Prostate gland (tissue), 2 donors: ENCODE measurements around the gene RNASEH2B. TPM values are rescaled to one million over a fixed set of nuclear protein-coding genes. Genes with fewer than 3 reads are reported as not detected.

ENCODE experiments used
- DNase-seq: peaks from one replicate; pipeline ENCODE4 v3.0.0-alpha.2; 2019; ENCODE audit warnings: low spot score
- H3K27ac ChIP-seq, 2 donors: fragments of 200-600 bp; sonication (generic); 2 replicates each; pipeline ENCODE4 v1.5.1; 2017 to 2019
- H3K27me3 ChIP-seq: fragments of 200-600 bp; sonication (generic); replicated peaks from 2 replicates; pipeline ENCODE4 v1.5.1; 2019; ENCODE audit not compliant: insufficient read depth
- H3K36me3 ChIP-seq, 2 donors: fragments of 200-600 bp; sonication (generic); 1 replicate in 1 of 2; 2 replicates in 1 of 2; pipeline versions ENCODE4 v1.5.1 to v1.8.1; 2017 to 2019
- H3K4me1 ChIP-seq: fragments of 200-600 bp; sonication (generic); replicated peaks from 2 replicates; pipeline ENCODE4 v1.5.1; 2019
- H3K4me3 ChIP-seq, 2 donors: fragments of 200-600 bp; sonication (generic); 2 replicates each; pipeline ENCODE4 v1.5.1; 2017 to 2019
- H3K9me3 ChIP-seq: fragments of 200-600 bp; sonication (generic); 2 replicates; pipeline ENCODE4 v1.5.1; 2017
- CTCF ChIP-seq, 4 experiments: fragments of 200-600 bp in 2 of 4; fragments of 450-650 bp in 2 of 4; sonication (generic) in 2 of 4; IDR thresholded peaks; 1 replicate in 3 of 4; 2 replicates in 1 of 4; pipeline ENCODE4 v1.5.1; 2016 to 2019; ENCODE audit warnings: antibody characterized with exemption in 4 of 4, mild to moderate bottlenecking in 2 of 4, moderate library complexity in 2 of 4
- POLR2A ChIP-seq: fragments of 450-650 bp; IDR thresholded peaks from one replicate; pipeline ENCODE4 v1.6.1; 2016; ENCODE audit warnings: antibody characterized with exemption, mild to moderate bottlenecking
- POLR2AphosphoS5 ChIP-seq: sonication (generic); formaldehyde crosslinking; IDR thresholded peaks from one replicate; pipeline ENCODE4 v1.6.1; 2017; ENCODE audit warnings: antibody characterized with exemption
- WGBS: methylation state at CpG from one replicate; pipeline ENCODE4 v1.1.5; 2018; 5-methylcytosine and 5-hydroxymethylcytosine counted together
- intact Hi-C: fragments of 100-400 bp; cut with DNase I; formaldehyde crosslinking; loops from one replicate; pipeline ENCODE4 v1.14.2; 2022
- total RNA-seq, 2 donors: library from RNA; depleted of rRNA; stranded (reverse); fragments of >200 nt; gene quantifications; one replicate each; pipeline ENCODE4 v1.1.0, GENCODE V29; 2016

Gene RNASEH2B
- total RNA-seq, 2 donors from 2014 or later = 34.1 to 54.9 TPM

- intact Hi-C loops = no loop called here
- no peak overlapping the region for H3K4me3 ChIP-seq
Observed at GRCh38 chr13:50884265-50884664, 25.3 kb upstream of the RNASEH2B start.

GRCh38 chr13:50887151-50887550, 22.4 kb upstream of the RNASEH2B start:
- DNase-seq = no peak
- no peaks in the 10 kb centered on the region for H3K4me1 ChIP-seq
- no peak for TF ChIP-seq POLR2A
- TF ChIP-seq POLR2AphosphoS5 = no peak
- TF ChIP-seq CTCF (IDR thresholded peaks at IDR 0.05) = no peak
- H3K27me3 ChIP-seq = no peaks in the 10 kb centered on the region
- no peak overlapping the region for H3K4me3 ChIP-seq
- H3K27ac ChIP-seq = no peak overlapping the region
- H3K9me3 ChIP-seq = no peaks in the 10 kb centered on the region
- intact Hi-C loops = no loop called here
- no peaks in the 10 kb centered on the region for H3K36me3 ChIP-seq
- WGBS = 92% methylated on average over 7 of the region's 7 CpGs

More at GRCh38 chr13:50884265-50884664, 25.3 kb upstream of the RNASEH2B start:
- 86% methylated on average over 1 of the region's 1 CpG for WGBS
- H3K27me3 ChIP-seq = no peaks in the 10 kb centered on the region
- no peaks in the 10 kb centered on the region for H3K4me1 ChIP-seq
- DNase-seq = no peak
- H3K36me3 ChIP-seq = no peaks in the 10 kb centered on the region
- H3K9me3 ChIP-seq = no peaks in the 10 kb centered on the region
- TF ChIP-seq POLR2AphosphoS5 (no peak), CTCF (IDR thresholded peaks at IDR 0.05) (no peak), POLR2A (no peak)
- no peak overlapping the region for H3K27ac ChIP-seq

- DNase-seq = no peak
- H3K4me3 ChIP-seq = no peak overlapping the region
- no peak overlapping the region for H3K27ac ChIP-seq
- intact Hi-C loops = no loop called here
- no peaks in the 10 kb centered on the region for H3K27me3 ChIP-seq
- TF ChIP-seq CTCF (IDR thresholded peaks at IDR 0.05) (no peak), POLR2A (no peak), POLR2AphosphoS5 (no peak)
- H3K4me1 ChIP-seq = no peaks in the 10 kb centered on the region
- WGBS = 100% methylated on average over 1 of the region's 1 CpG
- H3K36me3 ChIP-seq = no peaks in the 10 kb centered on the region
- H3K9me3 ChIP-seq = no peaks in the 10 kb centered on the region
Observed at GRCh38 chr13:50888362-50888761, 21.2 kb upstream of the RNASEH2B start.

- H3K4me1 ChIP-seq = no peaks in the 10 kb centered on the region
- H3K36me3 ChIP-seq = no peaks in the 10 kb centered on the region
- no peak for DNase-seq
- H3K4me3 ChIP-seq = no peak overlapping the region
- H3K27ac ChIP-seq = no peak overlapping the region
- intact Hi-C loops = no loop called here
- H3K27me3 ChIP-seq = no peaks in the 10 kb centered on the region
- no peak for TF ChIP-seq CTCF (IDR thresholded peaks at IDR 0.05)
- no peak for TF ChIP-seq POLR2A
- TF ChIP-seq POLR2AphosphoS5 = no peak
- no peaks in the 10 kb centered on the region for H3K9me3 ChIP-seq
- 100% methylated on average over 1 of the region's 1 CpG for WGBS
Observed at GRCh38 chr13:50889317-50889716, 20.3 kb upstream of the RNASEH2B start.

- H3K27ac ChIP-seq = no peak overlapping the region
- TF ChIP-seq POLR2A (no peak), POLR2AphosphoS5 (no peak), CTCF (IDR thresholded peaks at IDR 0.05) (no peak)
- H3K27me3 ChIP-seq = no peaks in the 10 kb centered on the region
- DNase-seq = no peak
- intact Hi-C loops = no loop called here
- H3K36me3 ChIP-seq = no peaks in the 10 kb centered on the region
- no peak overlapping the region for H3K4me3 ChIP-seq
- no peaks in the 10 kb centered on the region for H3K4me1 ChIP-seq
- H3K9me3 ChIP-seq = no peaks in the 10 kb centered on the region
Observed at GRCh38 chr13:50891206-50891605, 18.4 kb upstream of the RNASEH2B start.
